Mesothelial cell of epicardium (in vitro differentiated cells): ENCODE measurements around the gene P2RY14. TPM values are rescaled to one million over a fixed set of nuclear protein-coding genes. Genes with fewer than 3 reads are reported as not detected.

ENCODE experiments used
- DNase-seq, 2 experiments: peaks; one replicate each; pipeline ENCODE4 v3.0.0; 2021; ENCODE audit warnings: low spot score in 2 of 2; ENCODE audit not compliant: unreplicated experiment in 2 of 2
- H3K27ac Mint-ChIP-seq: 2 replicates; pipeline ENCODE4 v1.8.0; 2021; ENCODE audit warnings: mixed read lengths
- H3K27me3 Mint-ChIP-seq: 2 replicates; pipeline ENCODE4 v1.8.0; 2021; ENCODE audit warnings: low read depth, mixed read lengths
- H3K36me3 Mint-ChIP-seq: 2 replicates; pipeline ENCODE4 v1.8.0; 2021; ENCODE audit warnings: mixed read lengths
- H3K4me1 Mint-ChIP-seq: 2 replicates; pipeline ENCODE4 v1.8.0; 2021; ENCODE audit warnings: mixed read lengths
- H3K4me3 Mint-ChIP-seq: 2 replicates; pipeline ENCODE4 v1.8.0; 2021; ENCODE audit warnings: mild to moderate bottlenecking, moderate library complexity, mixed read lengths
- H3K9me3 Mint-ChIP-seq: 2 replicates; pipeline ENCODE4 v1.8.0; 2021; ENCODE audit warnings: mixed read lengths
- total RNA-seq: library from RNA; stranded (reverse); gene quantifications from 3 replicates; pipeline ENCODE4 v1.2.1, GENCODE V29; 2021
- TF ChIP-seq, protein P1 (sequence below): fragments of 200-600 bp; sonication (generic); IDR thresholded peaks from one replicate; pipeline ENCODE4 v1.5.0; 2021; ENCODE audit warnings: antibody characterized with exemption; ENCODE audit not compliant: unreplicated experiment

P2RY14 gene
- total RNA-seq, 1 donor from 2014 or later = not detected

DNA sequence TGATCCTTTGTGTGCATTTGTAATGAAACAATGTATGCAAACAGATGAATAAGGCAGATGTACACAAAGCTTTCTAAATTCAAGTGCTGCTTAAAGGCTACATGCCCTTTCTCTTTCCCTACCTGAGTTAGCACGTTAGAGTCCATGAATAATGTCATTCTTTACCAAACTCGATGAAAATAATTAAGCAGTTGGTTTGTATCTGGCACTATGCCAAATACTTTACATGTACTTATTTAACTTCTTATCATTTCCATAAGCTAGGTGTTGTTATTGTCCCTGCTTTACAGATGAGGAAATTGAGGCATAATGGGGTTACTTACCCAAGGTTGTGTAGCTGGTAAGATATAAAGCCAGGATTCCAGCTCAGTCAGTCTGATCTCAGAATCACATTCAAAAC lies 77.8 kb downstream of the P2RY14 start:
- no peaks in the 10 kb centered on the region for H3K36me3 Mint-ChIP-seq
- H3K27ac Mint-ChIP-seq = no peak overlapping the region
- H3K9me3 Mint-ChIP-seq = no peaks in the 10 kb centered on the region
- H3K27me3 Mint-ChIP-seq = no peaks in the 10 kb centered on the region
- DNase-seq = no peak
- no peak overlapping the region for H3K4me3 Mint-ChIP-seq
- peaks cover 1% of the 10 kb centered on the region for H3K4me1 Mint-ChIP-seq
- TF ChIP-seq, protein P1, sequence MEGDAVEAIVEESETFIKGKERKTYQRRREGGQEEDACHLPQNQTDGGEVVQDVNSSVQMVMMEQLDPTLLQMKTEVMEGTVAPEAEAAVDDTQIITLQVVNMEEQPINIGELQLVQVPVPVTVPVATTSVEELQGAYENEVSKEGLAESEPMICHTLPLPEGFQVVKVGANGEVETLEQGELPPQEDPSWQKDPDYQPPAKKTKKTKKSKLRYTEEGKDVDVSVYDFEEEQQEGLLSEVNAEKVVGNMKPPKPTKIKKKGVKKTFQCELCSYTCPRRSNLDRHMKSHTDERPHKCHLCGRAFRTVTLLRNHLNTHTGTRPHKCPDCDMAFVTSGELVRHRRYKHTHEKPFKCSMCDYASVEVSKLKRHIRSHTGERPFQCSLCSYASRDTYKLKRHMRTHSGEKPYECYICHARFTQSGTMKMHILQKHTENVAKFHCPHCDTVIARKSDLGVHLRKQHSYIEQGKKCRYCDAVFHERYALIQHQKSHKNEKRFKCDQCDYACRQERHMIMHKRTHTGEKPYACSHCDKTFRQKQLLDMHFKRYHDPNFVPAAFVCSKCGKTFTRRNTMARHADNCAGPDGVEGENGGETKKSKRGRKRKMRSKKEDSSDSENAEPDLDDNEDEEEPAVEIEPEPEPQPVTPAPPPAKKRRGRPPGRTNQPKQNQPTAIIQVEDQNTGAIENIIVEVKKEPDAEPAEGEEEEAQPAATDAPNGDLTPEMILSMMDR = no peak

GRCh38 chr3:151199554-151200438 lies 78.5 kb downstream of the P2RY14 start:
- Mint-ChIP-seq H3K27ac (no peak overlapping the region), H3K4me1 (peaks cover 1% of the 10 kb centered on the region), H3K9me3 (no peaks in the 10 kb centered on the region), H3K36me3 (no peaks in the 10 kb centered on the region), H3K4me3 (no peak overlapping the region), H3K27me3 (no peaks in the 10 kb centered on the region)
- DNase-seq = no peak
- TF ChIP-seq, protein P1 = no peak

- TF ChIP-seq, protein P1 = no peak
- no peak for DNase-seq
- Mint-ChIP-seq H3K27me3 (no peaks in the 10 kb centered on the region), H3K27ac (no peak overlapping the region), H3K4me1 (peaks cover 1% of the 10 kb centered on the region), H3K4me3 (no peak overlapping the region), H3K36me3 (no peaks in the 10 kb centered on the region), H3K9me3 (no peaks in the 10 kb centered on the region)
These were observed 79.5 kb downstream of the P2RY14 start for GRCh38 chr3:151198849-151199248.

DNA sequence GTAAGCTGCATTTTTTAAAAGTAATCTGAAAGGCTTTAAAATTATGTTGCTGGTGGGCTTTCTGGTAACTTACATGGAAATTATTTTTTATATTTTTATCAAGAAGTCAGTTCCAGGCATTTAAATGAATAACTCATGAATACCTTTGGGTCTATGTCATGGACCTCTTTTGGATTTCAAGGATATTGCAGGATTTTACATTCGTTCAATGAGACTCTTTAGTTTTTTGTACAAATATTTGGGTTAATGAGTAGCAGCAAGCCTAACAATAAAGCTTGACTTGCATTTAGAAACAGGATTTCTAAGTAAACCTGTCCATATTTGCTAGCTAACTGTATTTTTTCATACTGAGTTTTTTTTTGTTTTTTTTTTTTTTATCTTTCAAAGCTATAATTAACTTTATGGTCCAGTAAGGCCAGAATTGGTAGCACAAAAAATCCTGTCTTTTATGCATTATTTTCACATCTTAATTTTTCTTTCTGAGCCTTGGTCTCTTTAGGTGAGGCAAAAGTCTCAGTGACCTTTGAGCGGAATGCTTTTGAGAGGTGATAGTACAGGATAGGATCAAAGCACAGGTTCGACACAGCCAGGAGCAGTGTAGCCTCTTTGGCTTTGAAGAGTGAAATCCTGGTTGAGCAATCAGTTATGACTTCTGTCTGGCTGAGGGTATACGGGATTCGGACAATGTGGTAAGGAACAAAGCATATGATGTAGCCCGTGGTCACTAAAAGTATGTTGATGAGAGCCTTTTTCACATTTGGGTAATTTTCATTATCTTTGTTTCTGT lies 80.2 kb downstream of the P2RY14 start:
- H3K27me3 Mint-ChIP-seq = no peaks in the 10 kb centered on the region
- H3K36me3 Mint-ChIP-seq = peaks cover 2% of the 10 kb centered on the region
- no peak for DNase-seq
- no peak overlapping the region for H3K27ac Mint-ChIP-seq
- no peak overlapping the region for H3K4me3 Mint-ChIP-seq
- TF ChIP-seq, protein P1 = no peak
- peaks cover 1% of the 10 kb centered on the region for H3K4me1 Mint-ChIP-seq
- no peaks in the 10 kb centered on the region for H3K9me3 Mint-ChIP-seq

DNA sequence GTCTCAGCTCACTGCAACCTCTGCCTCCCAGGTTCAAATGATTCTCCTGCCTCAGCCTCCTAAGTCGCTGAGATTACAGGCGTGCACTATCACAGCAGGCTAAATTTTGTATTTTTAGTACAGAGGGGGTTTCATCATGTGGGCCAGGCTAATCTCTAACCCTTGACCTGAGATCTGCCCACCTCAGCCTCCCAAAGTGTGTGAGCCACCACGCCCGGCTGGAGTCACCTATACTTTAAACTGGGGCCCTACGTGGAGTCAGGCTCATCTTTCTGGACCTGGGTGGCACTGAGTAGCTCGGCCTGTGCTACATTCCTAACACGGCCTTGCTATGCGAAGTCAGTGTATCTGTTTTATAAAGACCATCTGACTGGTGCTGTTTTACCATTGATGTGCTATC lies 81.1 kb downstream of the P2RY14 start:
- TF ChIP-seq, protein P1 = no peak
- Mint-ChIP-seq H3K27ac (no peak overlapping the region), H3K4me3 (no peak overlapping the region), H3K27me3 (no peaks in the 10 kb centered on the region), H3K4me1 (peaks cover 1% of the 10 kb centered on the region), H3K36me3 (peaks cover 9% of the 10 kb centered on the region), H3K9me3 (no peaks in the 10 kb centered on the region)
- DNase-seq = no peak
